Measurements from ENCODE around the gene KLK5. TPM values are rescaled to one million over a fixed set of nuclear protein-coding genes. Genes with fewer than 3 reads are reported as not detected.

Gene KLK5
- total RNA-seq, 4 donors from 2014 or later, result not detected

- Histone ChIP-seq H3K9me3 (no peaks in the 10 kb centered on the region), H3K4me3 (no peak overlapping the region), H3K27me3 (no peaks in the 10 kb centered on the region), H3K36me3 (no peaks in the 10 kb centered on the region), H3K27ac (no peak overlapping the region), H3K4me1 (no peaks in the 10 kb centered on the region)
- DNase-seq, result no peak
- no peak for TF ChIP-seq POLR2A (IDR thresholded peaks at IDR 0.05)
- TF ChIP-seq, protein P1, sequence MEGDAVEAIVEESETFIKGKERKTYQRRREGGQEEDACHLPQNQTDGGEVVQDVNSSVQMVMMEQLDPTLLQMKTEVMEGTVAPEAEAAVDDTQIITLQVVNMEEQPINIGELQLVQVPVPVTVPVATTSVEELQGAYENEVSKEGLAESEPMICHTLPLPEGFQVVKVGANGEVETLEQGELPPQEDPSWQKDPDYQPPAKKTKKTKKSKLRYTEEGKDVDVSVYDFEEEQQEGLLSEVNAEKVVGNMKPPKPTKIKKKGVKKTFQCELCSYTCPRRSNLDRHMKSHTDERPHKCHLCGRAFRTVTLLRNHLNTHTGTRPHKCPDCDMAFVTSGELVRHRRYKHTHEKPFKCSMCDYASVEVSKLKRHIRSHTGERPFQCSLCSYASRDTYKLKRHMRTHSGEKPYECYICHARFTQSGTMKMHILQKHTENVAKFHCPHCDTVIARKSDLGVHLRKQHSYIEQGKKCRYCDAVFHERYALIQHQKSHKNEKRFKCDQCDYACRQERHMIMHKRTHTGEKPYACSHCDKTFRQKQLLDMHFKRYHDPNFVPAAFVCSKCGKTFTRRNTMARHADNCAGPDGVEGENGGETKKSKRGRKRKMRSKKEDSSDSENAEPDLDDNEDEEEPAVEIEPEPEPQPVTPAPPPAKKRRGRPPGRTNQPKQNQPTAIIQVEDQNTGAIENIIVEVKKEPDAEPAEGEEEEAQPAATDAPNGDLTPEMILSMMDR (IDR thresholded peaks at IDR 0.05), result no peak
Measured at GRCh38 chr19:50957587-50957986, 4.7 kb upstream of the KLK5 start.

DNA sequence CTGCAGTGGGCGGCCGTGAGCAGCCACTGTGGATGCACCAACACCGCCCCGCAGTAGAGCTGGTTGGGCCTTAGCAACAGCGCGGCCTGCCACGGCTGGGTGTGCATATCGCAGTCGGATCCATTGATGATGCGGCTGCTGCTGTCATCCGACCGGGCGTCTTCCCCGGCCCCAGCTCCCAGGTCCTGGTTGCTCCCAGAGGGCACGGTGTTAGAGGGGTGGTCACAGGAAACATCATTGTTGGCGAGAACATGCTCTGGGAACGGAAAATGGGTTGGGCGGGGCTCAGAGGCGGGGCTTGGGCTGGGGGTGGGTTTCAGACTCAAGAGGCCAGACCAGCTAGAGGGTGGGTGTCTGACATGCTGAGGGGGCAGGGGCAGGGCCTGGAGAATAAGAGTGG, 3.0 kb downstream of the KLK5 start:
- Histone ChIP-seq H3K4me3 (no peak overlapping the region), H3K27ac (no peak overlapping the region), H3K27me3 (no peaks in the 10 kb centered on the region), H3K9me3 (no peaks in the 10 kb centered on the region), H3K4me1 (no peaks in the 10 kb centered on the region), H3K36me3 (no peaks in the 10 kb centered on the region)
- no peak for DNase-seq
- TF ChIP-seq, protein P1 (IDR thresholded peaks at IDR 0.05), result no peak
- TF ChIP-seq POLR2A (IDR thresholded peaks at IDR 0.05), result no peak

GRCh38 chr19:50947123-50947522, 5.7 kb downstream of the KLK5 start:
- Histone ChIP-seq H3K27me3 (no peaks in the 10 kb centered on the region), H3K27ac (no peak overlapping the region), H3K4me3 (no peak overlapping the region), H3K9me3 (no peaks in the 10 kb centered on the region), H3K4me1 (no peaks in the 10 kb centered on the region), H3K36me3 (no peaks in the 10 kb centered on the region)
- no peak for DNase-seq
- TF ChIP-seq, protein P1 (IDR thresholded peaks at IDR 0.05), result no peak
- TF ChIP-seq POLR2A (IDR thresholded peaks at IDR 0.05), result no peak

DNA sequence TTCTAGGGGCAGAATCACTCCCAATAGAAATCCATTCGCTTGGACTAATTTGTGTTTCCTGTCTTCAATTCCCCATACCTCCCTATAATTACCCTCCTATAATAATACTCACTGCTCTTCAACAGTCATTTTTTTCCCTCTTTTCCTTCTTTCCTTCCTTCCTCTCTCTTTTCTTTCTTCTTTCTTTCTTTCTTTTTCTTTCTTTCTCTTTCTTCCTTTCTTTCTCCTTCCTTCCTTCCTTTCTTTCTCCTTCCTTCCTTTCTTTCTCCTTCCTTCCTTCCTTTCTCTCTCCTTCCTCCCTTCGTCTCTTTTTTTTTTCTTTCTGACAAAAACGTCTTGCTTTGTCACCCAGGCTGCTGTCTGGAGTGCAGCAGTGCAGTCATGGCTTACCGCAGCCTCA, 8.0 kb downstream of the KLK5 start:
- no peaks in the 10 kb centered on the region for H3K4me1 ChIP-seq
- TF ChIP-seq POLR2A (IDR thresholded peaks at IDR 0.05), result no peak
- TF ChIP-seq, protein P1 (IDR thresholded peaks at IDR 0.05), result no peak
- no peaks in the 10 kb centered on the region for H3K36me3 ChIP-seq
- H3K27ac ChIP-seq, result no peak overlapping the region
- no peaks in the 10 kb centered on the region for H3K27me3 ChIP-seq
- no peak for DNase-seq
- H3K9me3 ChIP-seq, result no peaks in the 10 kb centered on the region
- H3K4me3 ChIP-seq, result no peak overlapping the region

- H3K9me3 ChIP-seq, result peaks cover 0 to 5% (median 0%) of the 10 kb centered on the region in 4 donors
- TF ChIP-seq POLR2A (IDR thresholded peaks at IDR 0.05), result no peak
- TF ChIP-seq, protein P1 (IDR thresholded peaks at IDR 0.05), result no peak
- no peaks in the 10 kb centered on the region for H3K36me3 ChIP-seq
- no peaks in the 10 kb centered on the region for H3K27me3 ChIP-seq
- H3K27ac ChIP-seq, result no peak overlapping the region
- no peaks in the 10 kb centered on the region for H3K4me1 ChIP-seq
- DNase-seq, result no peak
- no peak overlapping the region for H3K4me3 ChIP-seq
Measured at GRCh38 chr19:50943074-50943828, 9.6 kb downstream of the KLK5 start.

All from Peyer's patch (tissue), 4 donors.